ENCODE measurements around the gene FBXL12.

The FBXL12 gene

DNA sequence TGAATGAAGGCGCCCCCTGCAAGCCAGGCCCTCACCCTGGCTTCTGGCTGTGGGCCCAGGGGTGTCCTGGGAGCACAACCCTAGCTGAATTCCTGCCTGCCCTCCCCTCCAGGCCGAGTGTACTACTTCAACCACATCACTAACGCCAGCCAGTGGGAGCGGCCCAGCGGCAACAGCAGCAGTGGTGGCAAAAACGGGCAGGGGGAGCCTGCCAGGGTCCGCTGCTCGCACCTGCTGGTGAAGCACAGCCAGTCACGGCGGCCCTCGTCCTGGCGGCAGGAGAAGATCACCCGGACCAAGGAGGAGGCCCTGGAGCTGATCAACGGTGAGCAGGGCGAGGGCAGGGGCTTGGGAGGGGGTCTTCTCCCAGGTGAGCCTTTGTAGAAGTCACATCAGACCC is 19.4 kb upstream of the FBXL12 start:
- POLR2A ChIA-PET, result no interaction called here
- TF ChIP-seq, protein P1, sequence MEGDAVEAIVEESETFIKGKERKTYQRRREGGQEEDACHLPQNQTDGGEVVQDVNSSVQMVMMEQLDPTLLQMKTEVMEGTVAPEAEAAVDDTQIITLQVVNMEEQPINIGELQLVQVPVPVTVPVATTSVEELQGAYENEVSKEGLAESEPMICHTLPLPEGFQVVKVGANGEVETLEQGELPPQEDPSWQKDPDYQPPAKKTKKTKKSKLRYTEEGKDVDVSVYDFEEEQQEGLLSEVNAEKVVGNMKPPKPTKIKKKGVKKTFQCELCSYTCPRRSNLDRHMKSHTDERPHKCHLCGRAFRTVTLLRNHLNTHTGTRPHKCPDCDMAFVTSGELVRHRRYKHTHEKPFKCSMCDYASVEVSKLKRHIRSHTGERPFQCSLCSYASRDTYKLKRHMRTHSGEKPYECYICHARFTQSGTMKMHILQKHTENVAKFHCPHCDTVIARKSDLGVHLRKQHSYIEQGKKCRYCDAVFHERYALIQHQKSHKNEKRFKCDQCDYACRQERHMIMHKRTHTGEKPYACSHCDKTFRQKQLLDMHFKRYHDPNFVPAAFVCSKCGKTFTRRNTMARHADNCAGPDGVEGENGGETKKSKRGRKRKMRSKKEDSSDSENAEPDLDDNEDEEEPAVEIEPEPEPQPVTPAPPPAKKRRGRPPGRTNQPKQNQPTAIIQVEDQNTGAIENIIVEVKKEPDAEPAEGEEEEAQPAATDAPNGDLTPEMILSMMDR (IDR thresholded peaks at IDR 0.05; ENCODE audit: control extremely low read depth, extremely low read depth, low read depth, missing control alignments), result no peak
- CTCF ChIA-PET, result interaction anchor here (1.4 kb wide), 1 partner anchor 30 kb away, joined by 3 read pairs; no protein-coding TSS in a partner anchor
- no peak for DNase-seq (ENCODE audit: extremely low spot score)

DNA sequence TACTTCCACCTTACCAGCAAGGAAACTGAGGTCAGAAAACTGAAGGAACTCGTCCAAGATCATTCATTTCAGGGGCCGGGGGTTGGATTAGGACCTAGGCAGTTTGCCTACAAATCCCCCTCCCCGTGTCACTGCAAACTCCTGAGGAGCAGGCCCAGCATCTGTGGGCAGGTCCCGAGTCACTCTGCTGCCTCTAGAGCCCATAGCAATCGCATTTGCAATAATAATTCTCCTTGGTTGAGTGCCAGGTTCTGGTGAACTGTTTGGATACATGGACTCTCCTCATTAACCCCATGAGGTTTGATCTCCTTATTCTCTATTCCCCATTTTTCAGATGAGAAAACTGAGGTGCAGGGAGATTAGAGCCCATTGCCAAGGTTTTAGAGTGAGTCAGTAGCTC is 17.1 kb upstream of the FBXL12 start:
- POLR2A ChIA-PET, result no interaction called here
- no peak for DNase-seq (ENCODE audit: extremely low spot score)
- CTCF ChIA-PET, result no interaction called here
- TF ChIP-seq, protein P1 (IDR thresholded peaks at IDR 0.05; ENCODE audit: control extremely low read depth, extremely low read depth, low read depth, missing control alignments), result no peak

GRCh38 chr19:9835507-9835949 is 16.6 kb upstream of the FBXL12 start:
- DNase-seq (ENCODE audit: extremely low spot score), result no peak
- CTCF ChIA-PET, result interaction anchor here (0.9 to 1.0 kb wide), 2 partner anchors 9 to 40 kb away, joined by 3 to 5 read pairs; no protein-coding TSS in a partner anchor
- TF ChIP-seq, protein P1 (IDR thresholded peaks at IDR 0.05; ENCODE audit: control extremely low read depth, extremely low read depth, low read depth, missing control alignments), result no peak
- POLR2A ChIA-PET, result interaction anchor here (0.6 kb wide), 1 partner anchor 11 kb away, joined by 3 read pairs; no protein-coding TSS in a partner anchor

- peak; percentile 99 for DNase-seq (ENCODE audit: extremely low spot score)
- POLR2A ChIA-PET, result interaction anchor here (0.5 to 0.6 kb wide), 3 partner anchors 12 to 1319 kb away, joined by 3 to 5 read pairs (median 3); no protein-coding TSS in a partner anchor
- CTCF ChIA-PET, result interaction anchor here (0.6 to 1.0 kb wide), 3 partner anchors 8 to 58 kb away, joined by 3 to 5 read pairs (median 3); no protein-coding TSS in a partner anchor
- TF ChIP-seq, protein P1 (IDR thresholded peaks at IDR 0.05; ENCODE audit: control extremely low read depth, extremely low read depth, low read depth, missing control alignments), result peak; percentile 56
Measured at GRCh38 chr19:9834726-9835506, 16.0 kb upstream of the FBXL12 start, which contains the start of gene PIN1. TSS of gene PIN1 (plus strand) at chr19:9835318. CDS start at chr19:9835345, 27 bp downstream.

DNA sequence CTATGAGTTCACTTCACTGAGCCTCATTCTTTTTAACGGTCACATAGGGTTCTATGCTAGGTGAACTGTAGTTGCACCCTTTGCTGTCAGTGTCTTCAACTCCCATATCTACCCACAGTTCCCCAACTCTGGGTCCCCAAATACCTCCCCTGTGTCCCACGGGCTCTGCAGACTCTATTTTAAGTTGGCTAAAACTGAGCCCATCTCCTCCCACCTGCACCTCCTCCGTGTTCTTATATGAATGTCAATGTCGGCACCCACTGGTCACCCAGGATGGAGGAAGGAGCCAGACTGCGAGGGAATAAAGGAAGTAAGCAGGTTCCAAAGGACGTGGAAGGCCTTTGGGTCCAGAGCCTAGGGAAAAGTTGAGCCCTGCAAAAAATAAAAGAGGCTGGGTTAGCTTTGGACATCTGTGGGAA is 15.4 kb upstream of the FBXL12 start:
- no peak for DNase-seq (ENCODE audit: extremely low spot score)
- TF ChIP-seq, protein P1 (IDR thresholded peaks at IDR 0.05; ENCODE audit: control extremely low read depth, extremely low read depth, low read depth, missing control alignments), result no peak
- CTCF ChIA-PET, result no interaction called here
- POLR2A ChIA-PET, result no interaction called here

GRCh38 chr19:9828551-9829063 is 9.7 kb upstream of the FBXL12 start:
- DNase-seq (ENCODE audit: extremely low spot score), result no peak
- TF ChIP-seq, protein P1 (IDR thresholded peaks at IDR 0.05; ENCODE audit: control extremely low read depth, extremely low read depth, low read depth, missing control alignments), result no peak
- ChIA-PET POLR2A (no interaction called here), CTCF (interaction anchor here (0.9 kb wide), 1 partner anchor 11 kb away, joined by 3 read pairs; no protein-coding TSS in a partner anchor)

Data from GM10248 (cell line).